ENCODE results near the gene COL7A1. TPM values are rescaled to one million over a fixed set of nuclear protein-coding genes. Genes with fewer than 3 reads are reported as not detected.
A peak's percentile ranks its signal among the peaks of the same experiment; 100 is the strongest.

The COL7A1 gene
- 23.1 and 26.0 TPM in 2 replicates for polyA plus RNA-seq (2013)

DNA sequence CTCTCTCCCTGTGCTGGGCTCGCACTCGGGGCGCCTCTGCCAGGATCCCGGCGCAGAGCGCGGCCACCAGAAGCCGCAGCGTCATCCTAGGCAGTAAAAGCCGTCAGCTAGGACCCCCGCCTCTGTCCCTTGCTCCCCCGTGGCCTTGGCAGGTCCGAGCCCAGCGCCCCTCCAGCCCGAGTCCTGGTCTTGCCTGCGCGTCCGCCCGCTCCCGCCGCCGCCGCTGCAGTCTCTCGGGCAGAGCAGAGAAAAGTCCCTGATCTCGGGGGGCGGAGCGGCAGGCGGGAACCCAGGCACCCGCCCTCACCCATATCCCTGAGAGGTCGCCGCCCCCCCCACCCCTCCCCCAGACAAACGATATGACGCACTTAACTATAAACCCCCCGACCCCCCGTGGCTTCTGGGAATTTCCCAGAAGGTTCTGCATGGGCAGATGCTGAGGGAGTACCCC lies at the start of gene COL7A1:
Gene COL7A1 (minus strand): TSS at position 255 of the 451 bp plus-strand sequence. CDS start 170 bp downstream, at position 85.
- peak within 1 kb of the TSS; percentile 87 for H2BK5ac ChIP-seq (ENCODE audit: low read depth, low read length, poor library complexity)
- WGBS (ENCODE audit: extremely low coverage, insufficient coverage, insufficient read length), result no CpG with 5 or more reads among the region's 35 CpGs
- H2AFZ ChIP-seq (ENCODE audit: insufficient read depth, low read length, poor library complexity), result peak within 1 kb of the TSS; percentile 21
- H4K12ac ChIP-seq (ENCODE audit: low read depth, low read length), result peak within 1 kb of the TSS; percentile 18
- no peak within 1 kb of the TSS for H3K23ac ChIP-seq (ENCODE audit: low read length)
- peak within 1 kb of the TSS; percentile 90 for H2BK12ac ChIP-seq (ENCODE audit: low read length)
- H3K14ac ChIP-seq (ENCODE audit: low read length), result peak within 1 kb of the TSS; percentile 86
- H3K4me3 ChIP-seq (ENCODE audit: low read depth, low read length), result peak within 1 kb of the TSS; percentile 13
- H4K91ac ChIP-seq (ENCODE audit: low read depth, low read length), result peak within 1 kb of the TSS; percentile 94
- peak within 1 kb of the TSS; percentile 93 for H3K27ac ChIP-seq (ENCODE audit: low read depth, low read length)
- H4K8ac ChIP-seq (ENCODE audit: low read depth, low read length), result peak within 1 kb of the TSS; percentile 71
- no peak within 1 kb of the TSS for H3K9ac ChIP-seq (ENCODE audit: low read length)
- H3K9me3 ChIP-seq (ENCODE audit: insufficient read depth, low read depth, low read length), result no peaks in the 10 kb centered on the region
- no peaks in the 10 kb centered on the region for H3K27me3 ChIP-seq (ENCODE audit: insufficient read depth, low read length)
- peak within 1 kb of the TSS; percentile 75 for H2AK5ac ChIP-seq (ENCODE audit: low read length)
- peak within 1 kb of the TSS; percentile 88 for H2BK120ac ChIP-seq (ENCODE audit: insufficient read depth, low read length, poor library complexity)
- peaks cover 55% of the 10 kb centered on the region in 2 experiments for H3K4me1 ChIP-seq (ENCODE audit: control insufficient read depth in 1 of 2, insufficient read depth in 2 of 2, low read length in 2 of 2)
- H3K4ac ChIP-seq (ENCODE audit: low read depth, low read length), result peak within 1 kb of the TSS; percentile 71
- peaks cover 42% of the 10 kb centered on the region for H3K79me1 ChIP-seq (ENCODE audit: low read length)
- peak within 1 kb of the TSS; percentile 83 for H3K18ac ChIP-seq (ENCODE audit: low read length)
- H3K36me3 ChIP-seq (ENCODE audit: control insufficient read depth in 1 of 2, insufficient read depth in 2 of 2, low read length in 2 of 2), result peaks cover 43 to 45% of the 10 kb centered on the region in 2 experiments
- peak within 1 kb of the TSS; percentile 28 for H3K4me2 ChIP-seq (ENCODE audit: low read length)
- DNase-seq, result no peak
- H3K79me2 ChIP-seq (ENCODE audit: control insufficient read depth, insufficient read depth, low read length, poor library complexity), result peaks cover 14% of the 10 kb centered on the region

DNA sequence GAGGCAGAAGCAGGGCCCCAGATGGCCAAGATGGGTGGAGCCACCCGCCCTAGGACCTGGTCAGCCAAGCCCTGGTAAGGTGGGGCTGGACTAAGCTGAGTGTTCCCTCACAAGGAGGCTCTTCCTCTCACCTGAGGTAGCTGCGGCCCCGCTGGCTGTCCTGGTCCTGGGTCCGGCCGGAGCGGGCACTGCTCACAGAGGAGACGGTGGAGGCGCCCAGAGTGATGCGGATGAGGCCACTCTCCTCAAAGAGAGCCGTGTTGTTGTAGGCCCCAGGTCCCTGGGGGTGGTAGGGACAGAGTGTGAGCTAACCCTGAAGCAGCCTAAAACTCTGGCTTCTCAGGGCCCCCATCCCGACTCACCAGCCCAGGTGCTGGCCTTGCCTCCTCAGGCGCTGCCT lies 47.5 kb upstream of the COL7A1 start:
- Histone ChIP-seq H3K23ac (ENCODE audit: low read length) (no peak overlapping the region), H2AFZ (ENCODE audit: insufficient read depth, low read length, poor library complexity) (no peak overlapping the region), H3K18ac (ENCODE audit: low read length) (no peak overlapping the region), H3K4me3 (ENCODE audit: low read depth, low read length) (no peak overlapping the region), H3K4me1 (ENCODE audit: control insufficient read depth in 1 of 2, insufficient read depth in 2 of 2, low read length in 2 of 2) (no peaks in the 10 kb centered on the region), H3K79me2 (ENCODE audit: control insufficient read depth, insufficient read depth, low read length, poor library complexity) (no peaks in the 10 kb centered on the region), H3K4ac (ENCODE audit: low read depth, low read length) (no peak overlapping the region), H3K14ac (ENCODE audit: low read length) (no peak overlapping the region), H3K4me2 (ENCODE audit: low read length) (no peak overlapping the region), H3K27me3 (ENCODE audit: insufficient read depth, low read length) (no peaks in the 10 kb centered on the region), H2AK5ac (ENCODE audit: low read length) (no peak overlapping the region), H4K8ac (ENCODE audit: low read depth, low read length) (no peak overlapping the region), H3K36me3 (ENCODE audit: control insufficient read depth in 1 of 2, insufficient read depth in 2 of 2, low read length in 2 of 2) (peaks cover 4 to 26% of the 10 kb centered on the region in 2 experiments), H3K27ac (ENCODE audit: low read depth, low read length) (no peak overlapping the region), H3K79me1 (ENCODE audit: low read length) (no peaks in the 10 kb centered on the region), H2BK120ac (ENCODE audit: insufficient read depth, low read length, poor library complexity) (no peak overlapping the region), H3K9ac (ENCODE audit: low read length) (no peak overlapping the region), H3K9me3 (ENCODE audit: insufficient read depth, low read depth, low read length) (peaks cover 5% of the 10 kb centered on the region), H4K12ac (ENCODE audit: low read depth, low read length) (no peak overlapping the region), H4K91ac (ENCODE audit: low read depth, low read length) (no peak overlapping the region), H2BK12ac (ENCODE audit: low read length) (no peak overlapping the region), H2BK5ac (ENCODE audit: low read depth, low read length, poor library complexity) (no peak overlapping the region)
- WGBS (ENCODE audit: extremely low coverage, insufficient coverage, insufficient read length), result no CpG with 5 or more reads among the region's 12 CpGs
- no peak for DNase-seq

DNA sequence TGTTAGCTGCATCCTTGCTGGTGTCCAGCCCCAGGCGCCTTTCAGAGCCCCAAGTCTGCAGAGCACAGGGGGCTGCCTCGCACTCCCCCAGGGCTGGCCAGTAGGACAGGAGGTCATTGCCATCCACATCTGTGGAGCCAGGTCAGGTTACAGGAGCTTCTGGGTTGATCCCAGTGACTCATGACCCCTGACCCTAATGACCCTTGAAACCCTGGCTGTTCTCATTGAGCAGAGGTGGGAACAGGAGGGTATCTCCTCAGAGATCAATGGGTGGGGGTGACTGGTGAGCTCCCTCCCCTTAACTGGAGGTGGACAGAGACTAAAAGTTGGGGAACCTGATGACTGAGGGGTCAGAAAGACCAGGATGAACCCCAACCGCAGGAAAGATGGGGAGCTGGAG lies 46.3 kb upstream of the COL7A1 start:
- H2AFZ ChIP-seq (ENCODE audit: insufficient read depth, low read length, poor library complexity), result no peak overlapping the region
- H4K12ac ChIP-seq (ENCODE audit: low read depth, low read length), result no peak overlapping the region
- H2BK12ac ChIP-seq (ENCODE audit: low read length), result no peak overlapping the region
- H3K79me2 ChIP-seq (ENCODE audit: control insufficient read depth, insufficient read depth, low read length, poor library complexity), result no peaks in the 10 kb centered on the region
- H3K27ac ChIP-seq (ENCODE audit: low read depth, low read length), result no peak overlapping the region
- H3K4ac ChIP-seq (ENCODE audit: low read depth, low read length), result no peak overlapping the region
- H3K36me3 ChIP-seq (ENCODE audit: control insufficient read depth in 1 of 2, insufficient read depth in 2 of 2, low read length in 2 of 2), result peaks cover 4 to 26% of the 10 kb centered on the region in 2 experiments
- no peak overlapping the region for H2BK120ac ChIP-seq (ENCODE audit: insufficient read depth, low read length, poor library complexity)
- H2BK5ac ChIP-seq (ENCODE audit: low read depth, low read length, poor library complexity), result no peak overlapping the region
- no peak overlapping the region for H3K4me2 ChIP-seq (ENCODE audit: low read length)
- H3K4me1 ChIP-seq (ENCODE audit: control insufficient read depth in 1 of 2, insufficient read depth in 2 of 2, low read length in 2 of 2), result peaks cover 4% of the 10 kb centered on the region in 2 experiments
- peaks cover 5% of the 10 kb centered on the region for H3K9me3 ChIP-seq (ENCODE audit: insufficient read depth, low read depth, low read length)
- no peak overlapping the region for H3K14ac ChIP-seq (ENCODE audit: low read length)
- H3K4me3 ChIP-seq (ENCODE audit: low read depth, low read length), result no peak overlapping the region
- WGBS (ENCODE audit: extremely low coverage, insufficient coverage, insufficient read length), result no CpG with 5 or more reads among the region's 3 CpGs
- no peak overlapping the region for H3K23ac ChIP-seq (ENCODE audit: low read length)
- no peak overlapping the region for H2AK5ac ChIP-seq (ENCODE audit: low read length)
- no peaks in the 10 kb centered on the region for H3K27me3 ChIP-seq (ENCODE audit: insufficient read depth, low read length)
- H4K8ac ChIP-seq (ENCODE audit: low read depth, low read length), result no peak overlapping the region
- no peak overlapping the region for H3K18ac ChIP-seq (ENCODE audit: low read length)
- DNase-seq, result no peak
- no peaks in the 10 kb centered on the region for H3K79me1 ChIP-seq (ENCODE audit: low read length)
- H4K91ac ChIP-seq (ENCODE audit: low read depth, low read length), result no peak overlapping the region
- H3K9ac ChIP-seq (ENCODE audit: low read length), result no peak overlapping the region

DNA sequence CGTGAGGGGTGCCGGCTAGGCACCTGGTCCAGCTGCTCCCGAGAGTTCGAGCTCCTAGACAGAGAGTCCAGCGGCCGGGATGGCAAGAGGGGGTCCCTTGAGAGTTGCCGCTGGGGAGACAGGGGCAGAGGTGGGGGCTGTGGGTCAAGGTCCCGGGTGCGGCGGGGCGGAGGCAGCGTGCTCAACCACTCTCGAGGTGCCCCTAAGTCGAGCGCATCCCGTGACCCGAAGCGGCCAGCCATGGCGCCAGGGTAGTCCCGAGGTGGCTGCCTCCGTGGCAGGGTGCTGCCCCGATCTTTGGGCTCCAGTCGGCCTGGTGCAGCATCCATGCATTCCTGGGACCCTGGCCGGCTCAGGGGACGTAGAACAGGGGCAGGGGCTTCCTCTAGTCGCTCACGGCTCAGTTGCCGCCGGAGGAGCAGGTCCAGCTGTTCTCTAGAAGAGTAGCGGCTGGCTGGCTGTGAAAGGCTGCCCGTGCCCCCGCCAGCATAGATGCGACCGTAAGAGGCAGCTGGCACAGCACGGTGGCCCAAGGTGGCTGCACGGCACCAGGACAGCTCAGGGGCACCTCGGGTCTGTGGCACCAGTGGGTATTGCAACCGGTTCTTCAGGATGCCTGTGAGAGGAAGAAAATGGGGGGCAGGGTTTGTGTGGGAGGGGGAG lies 44.9 kb upstream of the COL7A1 start:
- H2AFZ ChIP-seq (ENCODE audit: insufficient read depth, low read length, poor library complexity), result no peak overlapping the region

More for the DNA sequence above, 44.9 kb upstream of the COL7A1 start:
- H4K8ac ChIP-seq (ENCODE audit: low read depth, low read length), result no peak overlapping the region
- H3K27me3 ChIP-seq (ENCODE audit: insufficient read depth, low read length), result no peaks in the 10 kb centered on the region
- H3K9ac ChIP-seq (ENCODE audit: low read length), result no peak overlapping the region
- no peak overlapping the region for H2BK12ac ChIP-seq (ENCODE audit: low read length)
- no peak overlapping the region for H3K14ac ChIP-seq (ENCODE audit: low read length)
- no peak overlapping the region for H2AK5ac ChIP-seq (ENCODE audit: low read length)
- no peak for DNase-seq
- H3K4ac ChIP-seq (ENCODE audit: low read depth, low read length), result no peak overlapping the region
- H3K23ac ChIP-seq (ENCODE audit: low read length), result no peak overlapping the region
- no peak overlapping the region for H2BK5ac ChIP-seq (ENCODE audit: low read depth, low read length, poor library complexity)
- peaks cover 6% of the 10 kb centered on the region for H3K79me1 ChIP-seq (ENCODE audit: low read length)
- no peak overlapping the region for H3K4me3 ChIP-seq (ENCODE audit: low read depth, low read length)
- no CpG with 5 or more reads among the region's 38 CpGs for WGBS (ENCODE audit: extremely low coverage, insufficient coverage, insufficient read length)
- H4K12ac ChIP-seq (ENCODE audit: low read depth, low read length), result no peak overlapping the region
- H3K4me2 ChIP-seq (ENCODE audit: low read length), result no peak overlapping the region
- H3K18ac ChIP-seq (ENCODE audit: low read length), result no peak overlapping the region
- peaks cover 5% of the 10 kb centered on the region for H3K9me3 ChIP-seq (ENCODE audit: insufficient read depth, low read depth, low read length)
- no peak overlapping the region for H3K27ac ChIP-seq (ENCODE audit: low read depth, low read length)
- peaks cover 5% of the 10 kb centered on the region for H3K79me2 ChIP-seq (ENCODE audit: control insufficient read depth, insufficient read depth, low read length, poor library complexity)
- H3K4me1 ChIP-seq (ENCODE audit: control insufficient read depth in 1 of 2, insufficient read depth in 2 of 2, low read length in 2 of 2), result peaks cover 5 to 12% of the 10 kb centered on the region in 2 experiments
- H3K36me3 ChIP-seq (ENCODE audit: control insufficient read depth in 1 of 2, insufficient read depth in 2 of 2, low read length in 2 of 2), result peaks cover 4 to 20% of the 10 kb centered on the region in 2 experiments
- H4K91ac ChIP-seq (ENCODE audit: low read depth, low read length), result no peak overlapping the region
- H2BK120ac ChIP-seq (ENCODE audit: insufficient read depth, low read length, poor library complexity), result no peak overlapping the region
